Smooth muscle cell (in vitro differentiated cells): Measurements from ENCODE around the gene ABCB11. TPM values are rescaled to one million over a fixed set of nuclear protein-coding genes. Genes with fewer than 3 reads are reported as not detected.

Experiments used
- DNase-seq: peaks from one replicate; lab custom pipeline; 2025; ENCODE audit not compliant: unreplicated experiment; lab: John Stamatoyannopoulos, UW
- H2AFZ ChIP-seq: fragments of 200-600 bp; sonication (generic); 2 replicates; pipeline ENCODE4 v1.6.0; 2016; ENCODE audit warnings: antibody characterized with exemption, low read depth, mild to moderate bottlenecking
- H3F3A ChIP-seq: fragments of 200-600 bp; sonication (generic); 2 replicates; pipeline ENCODE4 v1.6.0; 2017; ENCODE audit warnings: antibody characterized with exemption, low read depth
- H3K27ac ChIP-seq: fragments of 200-600 bp; sonication (generic); 2 replicates; pipeline ENCODE4 v1.5.1; 2016; ENCODE audit warnings: low read depth, mild to moderate bottlenecking
- H3K27me3 ChIP-seq: fragments of 200-600 bp; sonication (generic); 2 replicates; pipeline ENCODE4 v1.6.1; 2016; ENCODE audit warnings: low read depth, mild to moderate bottlenecking
- H3K36me3 ChIP-seq: fragments of 200-600 bp; sonication (generic); 2 replicates; pipeline ENCODE4 v1.5.1; 2016; ENCODE audit warnings: low read depth
- H3K4me1 ChIP-seq: fragments of 200-600 bp; sonication (generic); 2 replicates; pipeline ENCODE4 v1.5.1; 2016; ENCODE audit warnings: low read depth
- H3K4me2 ChIP-seq: fragments of 200-600 bp; sonication (generic); 2 replicates; pipeline ENCODE4 v1.6.0; 2016; ENCODE audit warnings: mild to moderate bottlenecking
- H3K4me3 ChIP-seq: fragments of 200-600 bp; sonication (generic); 2 replicates; pipeline ENCODE4 v1.5.1; 2016; ENCODE audit warnings: mild to moderate bottlenecking
- H3K79me2 ChIP-seq: fragments of 200-600 bp; sonication (generic); 2 replicates; pipeline ENCODE4 v1.6.0; 2016; ENCODE audit warnings: low read depth, mild to moderate bottlenecking
- H3K9ac ChIP-seq: fragments of 200-600 bp; sonication (generic); 2 replicates; pipeline ENCODE4 v1.6.0; 2016; ENCODE audit warnings: low read depth
- H3K9me3 ChIP-seq: fragments of 200-600 bp; sonication (generic); replicated peaks from 2 replicates; pipeline ENCODE4 v1.5.1; 2016; ENCODE audit warnings: low read depth
- H4K20me1 ChIP-seq: fragments of 200-600 bp; sonication (generic); 2 replicates; pipeline ENCODE4 v1.6.0; 2016; ENCODE audit warnings: low read depth
- WGBS: methylation state at CpG from one replicate; pipeline ENCODE4 v1.1.7; 2016; ENCODE audit warnings: low lambda C conversion rate; 5-methylcytosine and 5-hydroxymethylcytosine counted together
- polyA plus RNA-seq: library from polyadenylated mRNA; unstranded; fragments of >200 nt; fragmentation: Nextera tagmentation; extraction: Ambion mirVana; gene quantifications from 2 replicates; pipeline ENCODE4 v1.2.1, GENCODE V29; 2016
- total RNA-seq: library from RNA; depleted of rRNA; stranded (reverse); fragments of >200 nt; gene quantifications from 2 replicates; pipeline ENCODE4 v1.2.3, GENCODE V29; 2014
- TF ChIP-seq, protein P1 (sequence below): fragments of 200-600 bp; sonication (generic); IDR thresholded peaks from 2 replicates; pipeline ENCODE4 v1.5.1; 2017; ENCODE audit warnings: borderline replicate concordance, mild to moderate bottlenecking, antibody characterized with exemption; ENCODE audit not compliant: insufficient read depth, poor library complexity, severe bottlenecking

Gene ABCB11
- total and polyA plus RNA-seq, 2 experiments from 2014 or later = 0.04 to 0.05 TPM

DNA sequence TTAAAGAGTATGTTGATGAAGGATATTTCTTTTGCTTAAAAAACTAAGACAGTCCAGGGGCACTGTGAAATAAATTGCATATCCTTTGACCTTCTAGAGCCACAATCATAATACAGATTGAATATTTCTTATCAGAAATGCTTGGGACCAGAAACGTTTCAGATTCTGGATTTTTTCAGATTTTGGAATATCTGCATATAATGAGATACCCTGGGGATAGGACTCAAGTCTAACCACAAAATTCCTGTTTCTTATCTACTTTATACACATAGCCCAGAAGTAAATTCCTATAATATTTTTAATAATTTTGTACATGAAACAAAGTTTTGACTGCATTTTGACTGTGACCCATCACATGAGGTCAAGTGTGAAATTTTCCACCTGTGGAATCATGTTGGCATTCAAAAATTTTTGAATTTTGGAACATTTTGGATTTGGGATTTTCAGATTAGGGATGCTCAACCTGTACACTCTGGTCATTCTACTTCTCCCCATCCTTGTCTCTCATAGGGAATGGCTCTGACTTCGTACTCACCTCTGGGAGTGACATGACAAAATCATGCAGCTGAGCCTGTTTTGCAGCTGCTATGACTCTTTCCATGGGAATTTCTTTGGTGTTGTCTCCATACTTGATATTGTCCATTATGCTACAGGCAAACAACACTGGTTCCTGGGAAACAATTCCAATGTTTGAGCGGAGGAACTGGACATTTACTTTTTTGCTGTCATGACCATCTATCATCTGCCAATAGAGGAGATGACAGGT lies 104.3 kb downstream of the ABCB11 start:
- Histone ChIP-seq H3K4me3 (no peak overlapping the region), H3K9ac (no peak overlapping the region), H2AFZ (no peak overlapping the region), H4K20me1 (no peaks in the 10 kb centered on the region), H3K79me2 (no peaks in the 10 kb centered on the region), H3K9me3 (no peaks in the 10 kb centered on the region), H3K4me2 (no peak overlapping the region), H3K27me3 (no peaks in the 10 kb centered on the region), H3K36me3 (no peaks in the 10 kb centered on the region), H3K4me1 (no peaks in the 10 kb centered on the region), H3F3A (no peaks in the 10 kb centered on the region), H3K27ac (no peak overlapping the region)
- 70% methylated on average over 3 of the region's 3 CpGs for WGBS
- DNase-seq = no peak
- TF ChIP-seq, protein P1, sequence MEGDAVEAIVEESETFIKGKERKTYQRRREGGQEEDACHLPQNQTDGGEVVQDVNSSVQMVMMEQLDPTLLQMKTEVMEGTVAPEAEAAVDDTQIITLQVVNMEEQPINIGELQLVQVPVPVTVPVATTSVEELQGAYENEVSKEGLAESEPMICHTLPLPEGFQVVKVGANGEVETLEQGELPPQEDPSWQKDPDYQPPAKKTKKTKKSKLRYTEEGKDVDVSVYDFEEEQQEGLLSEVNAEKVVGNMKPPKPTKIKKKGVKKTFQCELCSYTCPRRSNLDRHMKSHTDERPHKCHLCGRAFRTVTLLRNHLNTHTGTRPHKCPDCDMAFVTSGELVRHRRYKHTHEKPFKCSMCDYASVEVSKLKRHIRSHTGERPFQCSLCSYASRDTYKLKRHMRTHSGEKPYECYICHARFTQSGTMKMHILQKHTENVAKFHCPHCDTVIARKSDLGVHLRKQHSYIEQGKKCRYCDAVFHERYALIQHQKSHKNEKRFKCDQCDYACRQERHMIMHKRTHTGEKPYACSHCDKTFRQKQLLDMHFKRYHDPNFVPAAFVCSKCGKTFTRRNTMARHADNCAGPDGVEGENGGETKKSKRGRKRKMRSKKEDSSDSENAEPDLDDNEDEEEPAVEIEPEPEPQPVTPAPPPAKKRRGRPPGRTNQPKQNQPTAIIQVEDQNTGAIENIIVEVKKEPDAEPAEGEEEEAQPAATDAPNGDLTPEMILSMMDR = no peak

DNA sequence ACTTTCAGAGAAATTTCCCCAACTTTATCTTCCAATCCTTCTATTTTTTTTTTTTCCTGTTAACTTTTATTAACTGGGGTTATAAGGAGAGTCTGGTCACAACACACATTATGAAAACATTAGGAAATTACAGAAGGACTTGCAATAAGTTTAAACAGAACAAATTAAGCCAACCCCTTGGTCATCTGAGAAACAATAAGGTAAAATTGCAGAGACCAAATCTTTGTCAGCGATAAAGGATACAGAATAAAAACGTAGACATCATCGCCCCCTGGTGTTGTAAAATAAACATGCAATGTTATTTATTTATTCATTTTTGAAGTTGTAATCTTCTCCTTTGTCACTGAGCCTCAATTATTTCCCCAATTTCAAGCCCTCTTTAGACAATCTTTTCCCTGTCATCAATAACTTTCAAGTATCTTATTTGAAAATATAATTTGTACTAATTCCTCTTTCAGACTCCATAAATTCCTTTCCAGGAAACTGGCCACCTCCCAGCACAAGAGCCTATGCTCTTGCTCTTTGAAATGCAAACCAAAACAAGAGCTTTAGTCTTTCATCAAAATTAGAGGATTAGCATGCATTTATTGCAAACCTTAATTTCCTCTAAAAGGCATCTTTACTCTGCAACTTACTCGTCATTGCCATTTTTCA lies 110.5 kb downstream of the ABCB11 start:
- no peak overlapping the region for H3K27ac ChIP-seq
- no peak overlapping the region for H3K4me2 ChIP-seq
- 20% methylated on average over 4 of the region's 4 CpGs for WGBS
- no peaks in the 10 kb centered on the region for H3K36me3 ChIP-seq
- no peaks in the 10 kb centered on the region for H3K4me1 ChIP-seq
- H3K9ac ChIP-seq = no peak overlapping the region
- H3K27me3 ChIP-seq = no peaks in the 10 kb centered on the region
- TF ChIP-seq, protein P1 = peak; percentile 67
- no peak for DNase-seq
- H3K9me3 ChIP-seq = no peaks in the 10 kb centered on the region
- H2AFZ ChIP-seq = no peak overlapping the region
- H3K4me3 ChIP-seq = no peak overlapping the region
- H3F3A ChIP-seq = no peaks in the 10 kb centered on the region
- no peaks in the 10 kb centered on the region for H3K79me2 ChIP-seq
- H4K20me1 ChIP-seq = no peaks in the 10 kb centered on the region

DNA sequence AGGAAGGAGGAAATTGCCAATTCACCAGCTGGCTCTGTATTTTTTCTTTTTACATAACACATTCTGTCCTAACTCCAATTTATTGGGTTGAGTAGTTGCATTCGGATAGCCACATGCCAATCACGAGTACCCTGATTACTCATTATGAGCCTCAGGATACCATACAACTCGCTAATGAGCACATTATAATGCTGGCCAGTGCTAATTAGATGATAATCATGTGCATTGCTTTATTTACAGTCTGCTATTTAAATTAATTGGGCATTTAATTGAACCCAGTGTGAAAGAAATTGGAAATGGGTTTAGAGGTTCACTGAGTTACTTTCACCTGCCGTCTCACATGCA lies 114.8 kb downstream of the ABCB11 start:
- H3K9ac ChIP-seq = no peak overlapping the region
- peaks cover 4% of the 10 kb centered on the region for H3K4me1 ChIP-seq
- no peak for DNase-seq
- no peaks in the 10 kb centered on the region for H3F3A ChIP-seq
- H3K27ac ChIP-seq = no peak overlapping the region
- H3K36me3 ChIP-seq = no peaks in the 10 kb centered on the region
- no peaks in the 10 kb centered on the region for H3K79me2 ChIP-seq
- H3K4me2 ChIP-seq = no peak overlapping the region
- H3K9me3 ChIP-seq = no peaks in the 10 kb centered on the region
- no peaks in the 10 kb centered on the region for H4K20me1 ChIP-seq
- TF ChIP-seq, protein P1 = no peak
- H2AFZ ChIP-seq = no peak overlapping the region
- WGBS = 91% methylated on average over 4 of the region's 4 CpGs
- peaks cover 18% of the 10 kb centered on the region for H3K27me3 ChIP-seq
- H3K4me3 ChIP-seq = no peak overlapping the region
